DND-41 (cell line): ENCODE data around the gene CAMLG.

Experiments used
- EZH2 ChIP-seq: IDR thresholded peaks from 3 replicates; pipeline ENCODE4 v1.6.1; 2012; ENCODE audit warnings: borderline replicate concordance, low read depth, mild to moderate bottlenecking, moderate library complexity, low read length, inconsistent platforms; ENCODE audit not compliant: severe bottlenecking
- TF ChIP-seq, protein P1 (sequence below): IDR thresholded peaks from 2 replicates; pipeline ENCODE4 v1.5.1; 2012; ENCODE audit warnings: borderline replicate concordance, low read length, moderate library complexity, mild to moderate bottlenecking; ENCODE audit not compliant: poor library complexity, severe bottlenecking; ENCODE audit errors: extremely low read depth

DNA sequence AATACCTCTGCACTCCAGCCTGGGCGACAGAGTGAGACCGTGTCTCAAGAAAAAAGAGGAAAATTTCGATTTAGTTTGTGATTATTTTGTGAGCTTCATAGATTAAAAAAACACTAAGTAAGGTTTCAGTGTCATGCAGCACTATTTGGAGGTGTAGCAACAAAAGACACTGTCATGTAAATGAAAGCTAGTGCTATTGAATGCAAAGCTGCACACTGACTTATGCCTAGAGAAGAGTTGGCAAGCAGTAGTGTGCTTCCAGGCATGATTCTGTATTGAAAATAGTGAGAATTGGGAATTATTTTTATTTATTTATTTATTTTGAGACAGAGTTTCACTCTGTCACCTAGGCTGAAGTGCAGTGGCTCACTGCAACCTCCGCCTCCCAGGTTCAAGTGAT, 54.8 kb downstream of the CAMLG start:
- TF ChIP-seq, protein P1, sequence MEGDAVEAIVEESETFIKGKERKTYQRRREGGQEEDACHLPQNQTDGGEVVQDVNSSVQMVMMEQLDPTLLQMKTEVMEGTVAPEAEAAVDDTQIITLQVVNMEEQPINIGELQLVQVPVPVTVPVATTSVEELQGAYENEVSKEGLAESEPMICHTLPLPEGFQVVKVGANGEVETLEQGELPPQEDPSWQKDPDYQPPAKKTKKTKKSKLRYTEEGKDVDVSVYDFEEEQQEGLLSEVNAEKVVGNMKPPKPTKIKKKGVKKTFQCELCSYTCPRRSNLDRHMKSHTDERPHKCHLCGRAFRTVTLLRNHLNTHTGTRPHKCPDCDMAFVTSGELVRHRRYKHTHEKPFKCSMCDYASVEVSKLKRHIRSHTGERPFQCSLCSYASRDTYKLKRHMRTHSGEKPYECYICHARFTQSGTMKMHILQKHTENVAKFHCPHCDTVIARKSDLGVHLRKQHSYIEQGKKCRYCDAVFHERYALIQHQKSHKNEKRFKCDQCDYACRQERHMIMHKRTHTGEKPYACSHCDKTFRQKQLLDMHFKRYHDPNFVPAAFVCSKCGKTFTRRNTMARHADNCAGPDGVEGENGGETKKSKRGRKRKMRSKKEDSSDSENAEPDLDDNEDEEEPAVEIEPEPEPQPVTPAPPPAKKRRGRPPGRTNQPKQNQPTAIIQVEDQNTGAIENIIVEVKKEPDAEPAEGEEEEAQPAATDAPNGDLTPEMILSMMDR = no peak
- TF ChIP-seq EZH2 = no peak
